GM19193 (cell line): ENCODE data around the gene SCN3A.

Source experiments
- POLR2A ChIP-seq: IDR thresholded peaks from 4 replicates; pipeline ENCODE4 v1.6.1; 2011; ENCODE audit not compliant: insufficient read depth, insufficient read length; ENCODE audit errors: extremely low read depth

Gene SCN3A

DNA sequence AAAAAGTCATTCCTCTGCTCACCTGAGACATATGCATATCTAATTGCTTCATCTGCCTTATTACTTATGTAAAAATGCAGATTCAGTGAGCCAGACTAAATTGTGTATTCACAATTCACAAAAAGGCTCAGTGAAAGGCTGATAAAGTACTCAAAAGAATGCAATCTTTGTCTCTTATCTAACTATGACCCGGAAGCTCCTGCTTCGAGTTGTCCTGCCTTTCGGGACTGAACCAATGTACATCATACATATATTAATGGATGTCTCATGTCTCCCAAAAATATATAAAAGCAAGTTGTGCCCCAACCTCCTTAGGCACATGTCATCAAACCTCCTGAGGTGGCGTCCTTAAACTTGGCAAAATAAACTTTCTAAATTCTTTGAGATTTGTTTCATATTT, 120.5 kb downstream of the SCN3A start:
- no peak for TF ChIP-seq POLR2A

DNA sequence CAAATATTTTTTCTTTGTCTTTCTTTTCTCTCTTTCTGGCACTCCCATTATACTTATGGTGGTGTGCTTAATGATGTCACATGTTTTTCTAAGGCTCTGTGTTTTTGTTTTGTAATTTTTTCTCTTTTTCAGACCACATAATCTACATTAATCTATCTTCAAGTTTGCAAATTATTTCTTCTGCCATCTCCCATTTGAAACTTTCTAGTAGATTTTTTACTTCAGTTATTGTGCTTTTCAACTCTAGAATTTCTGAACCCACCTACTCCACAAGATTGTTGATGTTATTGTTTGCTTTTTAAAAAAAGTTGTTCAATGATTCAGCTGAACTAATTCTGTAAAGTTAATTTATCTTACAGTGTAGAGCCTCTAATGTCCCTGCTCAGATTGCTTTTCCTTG, 121.4 kb downstream of the SCN3A start:
- TF ChIP-seq POLR2A, result no peak

DNA sequence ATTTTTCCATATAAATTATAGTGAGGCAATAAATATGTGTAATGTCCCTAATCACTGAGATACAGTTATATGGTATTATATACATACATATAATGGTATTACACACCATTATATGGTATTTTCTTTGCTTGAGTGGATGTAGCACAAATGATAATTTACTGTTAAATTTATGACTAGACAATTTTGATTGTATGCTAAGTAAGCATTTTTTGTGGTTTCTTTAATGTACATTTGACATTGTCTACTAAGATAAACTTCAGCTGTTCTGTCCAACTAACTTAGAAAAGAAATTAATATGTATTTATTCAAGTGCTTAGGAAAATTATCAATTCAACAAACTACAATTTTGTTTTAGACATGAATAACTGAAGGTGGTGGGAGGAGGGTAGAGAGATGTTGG, 122.6 kb downstream of the SCN3A start:
- TF ChIP-seq POLR2A, result no peak

DNA sequence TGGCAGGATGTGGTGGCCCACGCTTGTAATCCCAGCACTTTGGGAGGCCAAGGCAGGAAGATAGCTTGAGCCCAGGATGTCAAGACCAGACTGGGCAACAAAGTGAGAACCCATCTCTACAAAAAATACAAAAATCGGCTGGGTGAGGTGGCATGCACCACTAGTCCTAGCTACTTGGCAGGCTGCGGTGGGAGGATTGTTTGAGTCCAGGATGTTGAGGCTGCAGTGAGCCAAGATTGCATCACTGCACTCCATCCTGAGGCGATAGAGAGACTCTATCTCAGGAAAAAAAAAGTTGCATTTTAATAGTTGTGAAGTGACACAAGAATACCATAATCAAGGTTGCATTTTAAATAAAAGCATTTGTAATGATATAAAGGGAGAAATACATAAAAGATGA, 124.4 kb downstream of the SCN3A start:
- TF ChIP-seq POLR2A, result no peak

DNA sequence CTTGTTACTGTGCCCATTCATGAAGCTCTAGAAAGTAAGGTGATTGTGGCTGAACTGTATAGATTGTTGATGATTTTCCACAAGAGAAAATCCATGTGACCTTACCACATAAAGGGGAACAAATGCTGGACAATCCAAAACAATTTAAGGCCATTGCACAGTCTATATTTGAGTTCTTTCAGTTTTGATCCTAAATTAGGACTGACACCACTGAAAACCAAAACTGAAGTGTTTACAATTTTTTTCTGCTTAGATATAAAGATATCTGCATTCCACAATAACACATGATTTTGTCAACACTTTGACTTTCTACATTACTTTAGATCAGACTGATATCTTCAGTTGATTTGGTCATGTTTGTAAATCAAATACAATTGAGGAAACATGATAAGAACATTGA, 124.9 kb downstream of the SCN3A start:
- no peak for TF ChIP-seq POLR2A

DNA sequence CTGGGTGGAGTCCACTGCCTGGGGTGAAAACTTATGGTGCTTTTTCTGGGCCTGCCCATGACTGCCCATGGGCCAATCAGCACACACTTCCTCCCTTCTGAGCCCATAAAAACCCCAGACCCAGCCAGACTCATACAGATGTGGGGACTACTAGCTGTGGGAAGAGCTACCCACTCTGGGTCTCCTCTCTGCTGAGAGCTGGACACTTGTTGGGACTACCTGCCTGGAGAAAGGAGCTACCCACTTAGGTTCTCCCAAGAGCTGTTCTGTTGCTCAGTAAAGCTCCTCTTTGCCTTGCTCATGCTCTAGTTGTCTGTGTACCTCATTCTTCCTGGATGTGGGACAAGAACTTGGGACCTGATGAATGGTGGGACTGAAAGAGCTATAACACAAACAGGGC, 129.0 kb downstream of the SCN3A start:
- no peak for TF ChIP-seq POLR2A

DNA sequence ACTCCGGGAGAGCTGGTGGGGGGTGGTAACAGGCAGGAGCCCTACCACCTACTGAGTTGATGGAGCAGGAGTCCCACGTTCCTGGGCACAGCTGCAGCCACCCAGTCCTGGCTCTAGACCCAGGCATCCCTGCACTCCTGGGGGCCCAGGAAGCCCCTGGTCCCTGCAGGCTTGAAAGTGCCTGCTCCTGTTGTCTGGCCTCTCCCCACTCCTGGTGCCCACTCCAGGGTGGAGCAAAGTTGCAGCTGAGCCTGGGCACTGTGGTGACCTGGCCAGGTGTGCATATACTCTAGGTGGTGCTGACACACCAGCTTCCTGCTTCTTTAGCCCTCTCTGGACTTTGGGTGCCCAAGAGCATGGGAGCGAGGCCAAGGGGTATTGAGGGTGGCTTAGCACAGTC, 129.5 kb downstream of the SCN3A start:
- TF ChIP-seq POLR2A, result no peak

DNA sequence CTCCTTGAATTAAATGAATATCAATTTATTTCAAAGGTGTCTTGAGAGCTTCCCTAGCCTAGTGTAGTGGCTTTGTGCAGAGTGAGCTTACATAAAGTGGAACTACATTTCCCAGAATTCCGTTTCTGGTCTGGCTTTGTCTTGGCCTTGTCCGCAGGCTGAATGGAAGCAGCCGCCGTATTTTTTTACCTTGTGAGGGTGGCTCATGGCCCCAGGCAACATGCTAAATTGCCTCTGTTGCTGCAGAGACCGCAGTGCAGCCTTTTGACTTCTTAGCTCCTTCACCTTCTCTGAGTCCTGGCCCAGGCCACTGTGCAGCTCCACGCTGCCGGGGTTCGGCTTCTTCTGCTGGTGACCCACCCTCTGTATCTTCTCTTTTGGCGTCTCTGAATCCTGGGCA, 133.8 kb downstream of the SCN3A start:
- TF ChIP-seq POLR2A, result no peak

DNA sequence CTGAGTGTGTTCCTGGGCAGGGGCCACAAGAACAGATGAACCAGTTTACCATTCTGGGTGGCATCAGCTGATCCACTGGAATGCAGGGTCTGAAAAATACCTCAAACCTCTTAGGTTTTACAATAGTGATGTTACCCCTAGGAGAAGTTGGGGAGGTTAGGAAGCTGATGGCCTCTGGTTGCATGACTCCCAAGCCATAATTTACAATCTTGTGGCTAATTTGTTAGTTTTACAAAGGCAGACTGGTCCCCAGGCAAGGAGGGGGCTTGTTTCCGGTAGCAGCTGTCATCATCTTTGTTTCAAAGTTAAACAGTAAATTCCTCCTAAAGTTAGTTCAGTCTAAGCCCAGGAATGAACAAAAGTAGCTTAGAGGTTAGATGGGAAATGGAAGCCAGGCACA, 134.7 kb downstream of the SCN3A start:
- no peak for TF ChIP-seq POLR2A

DNA sequence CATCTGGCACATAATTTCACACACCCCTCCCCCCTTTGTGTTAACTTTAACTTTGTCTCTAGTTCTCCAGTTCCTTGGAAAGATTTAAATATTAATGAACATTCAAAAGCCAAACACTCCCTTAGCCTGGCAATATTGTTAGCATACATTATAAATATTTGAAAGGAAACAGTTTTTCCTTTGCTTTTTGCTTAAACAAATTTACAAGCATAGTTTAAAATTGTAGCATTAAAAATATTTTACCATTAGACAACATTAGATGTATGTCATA, 135.4 kb downstream of the SCN3A start:
- TF ChIP-seq POLR2A, result no peak

DNA sequence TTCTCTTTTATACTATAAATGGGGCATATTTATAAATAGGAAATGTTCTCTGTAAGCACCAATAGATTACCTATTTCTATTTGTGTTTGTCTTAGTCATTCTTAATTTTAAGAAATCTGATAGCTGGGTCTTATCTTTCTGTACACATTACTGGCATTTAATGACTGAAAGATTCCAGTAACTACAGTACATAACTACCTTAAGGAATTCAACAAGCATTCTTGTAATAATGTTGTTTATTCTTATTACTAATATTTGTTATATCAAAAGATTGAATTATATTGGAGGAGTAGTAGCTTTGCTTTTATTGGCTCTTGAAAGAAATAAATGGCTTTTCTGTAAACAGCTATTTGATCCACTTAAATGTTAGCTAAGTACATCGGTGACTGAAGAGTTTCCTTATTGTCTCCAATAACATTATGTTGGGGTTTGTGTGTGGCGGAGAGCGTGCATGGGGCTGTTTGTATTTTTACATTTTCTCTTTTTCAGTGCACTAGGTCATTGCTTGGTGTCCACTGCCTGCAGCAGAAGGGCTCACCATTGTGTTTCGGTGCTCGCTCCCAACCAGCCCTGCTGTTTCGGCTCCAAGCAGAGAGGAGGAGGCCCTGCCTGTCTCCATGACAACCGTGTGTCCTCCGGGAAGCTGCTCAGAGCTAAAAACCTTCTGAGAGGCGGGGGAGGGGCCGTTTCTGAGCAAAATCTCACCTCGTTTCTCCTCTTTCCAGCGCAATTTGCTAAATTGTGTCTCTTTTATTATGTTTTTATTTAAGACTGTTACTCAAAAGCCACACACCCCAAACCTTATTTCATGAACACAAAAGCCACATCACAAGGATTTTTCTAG, 136.0 kb downstream of the SCN3A start:
- TF ChIP-seq POLR2A, result no peak

DNA sequence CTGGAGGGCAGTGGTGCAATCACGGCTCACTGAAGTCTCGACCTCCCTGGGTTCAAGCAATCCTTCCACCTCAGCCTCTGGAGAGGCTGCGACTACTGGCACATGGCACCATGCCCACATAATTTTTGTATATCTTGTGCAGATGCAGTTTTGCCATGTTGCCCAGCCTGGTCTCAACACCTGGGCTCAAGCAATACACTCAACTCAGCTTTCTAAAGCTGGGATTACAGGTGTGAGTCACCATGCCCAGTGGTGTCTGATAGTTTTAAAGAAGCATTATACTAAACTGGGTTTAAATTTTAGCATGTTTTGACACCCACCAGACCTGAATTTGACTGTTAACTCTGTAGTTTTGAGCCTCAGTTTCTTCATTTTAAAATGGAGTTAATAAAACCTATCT, 139.1 kb downstream of the SCN3A start:
- no peak for TF ChIP-seq POLR2A

DNA sequence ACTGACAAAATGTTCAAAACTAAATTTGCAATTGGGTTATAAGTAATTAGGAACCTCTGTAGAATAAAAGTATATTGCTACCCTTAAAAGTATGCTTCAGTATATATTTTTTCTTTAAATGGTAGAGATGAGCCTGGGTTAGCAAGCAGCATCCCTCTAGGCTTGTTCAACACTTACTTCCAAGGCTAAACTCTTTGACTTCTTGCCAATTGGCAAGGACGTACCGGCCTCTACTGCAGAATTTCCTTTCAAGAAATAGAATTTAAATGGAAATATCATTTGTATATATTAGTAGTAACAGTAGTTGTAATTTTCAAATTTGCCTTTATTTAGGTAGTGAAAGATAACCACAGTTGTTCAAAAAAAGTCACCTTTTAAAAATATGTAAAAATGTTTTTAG, 143.4 kb downstream of the SCN3A start:
- TF ChIP-seq POLR2A, result no peak

DNA sequence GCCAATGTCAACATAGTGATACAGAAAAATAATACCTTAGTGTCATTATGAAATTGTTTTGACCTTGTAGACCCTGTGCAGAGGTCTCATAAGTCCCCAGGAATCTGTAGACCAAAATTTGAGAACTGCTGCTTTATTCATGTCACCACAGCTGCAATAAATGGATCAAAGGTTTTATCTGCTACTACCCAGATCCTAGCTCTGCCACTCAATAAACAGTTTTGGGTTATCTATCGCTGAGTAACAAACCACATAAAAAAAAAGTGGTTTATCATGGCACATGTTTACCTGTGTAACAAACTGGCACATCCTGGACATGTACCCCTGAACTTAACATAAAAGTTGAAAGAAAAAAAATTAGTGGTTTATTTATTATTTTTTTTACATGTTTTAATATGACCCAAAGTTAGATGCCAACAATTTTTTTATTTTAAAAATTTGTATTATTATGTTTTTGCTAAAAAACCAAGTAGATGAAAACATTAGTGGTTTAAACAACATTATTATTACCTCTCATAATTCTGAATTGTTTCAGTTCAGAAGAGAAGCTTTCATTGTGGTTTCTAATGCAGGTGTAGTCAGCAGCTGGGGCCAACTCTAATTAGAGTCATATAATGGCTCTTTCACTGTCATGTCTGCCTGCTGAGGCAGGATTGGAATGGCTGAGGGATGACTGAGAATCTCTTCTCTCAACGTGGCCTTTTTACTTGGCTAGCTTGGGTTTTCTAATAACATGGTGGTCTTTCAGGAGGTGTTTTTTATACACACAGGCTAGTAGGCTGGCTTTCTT, 145.2 kb downstream of the SCN3A start:
- no peak for TF ChIP-seq POLR2A

DNA sequence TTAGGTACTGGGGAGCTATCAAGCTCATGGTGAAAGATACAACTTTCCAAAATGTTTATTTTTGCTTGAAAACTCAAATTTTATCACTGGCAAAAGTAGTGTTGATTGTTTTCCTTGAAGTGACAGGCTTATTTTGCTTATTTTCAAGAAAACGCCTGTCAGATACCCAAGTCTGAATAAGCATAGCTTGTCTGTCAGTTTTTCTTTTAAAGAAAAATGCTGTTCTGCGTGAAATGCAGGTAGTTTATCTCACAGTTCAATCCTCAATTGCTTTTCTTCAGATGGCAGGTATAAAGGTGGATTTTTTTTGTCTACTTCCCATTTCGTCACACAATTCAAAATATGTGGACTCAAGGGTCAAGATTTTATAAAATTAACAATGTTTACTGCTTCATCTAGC, 145.9 kb downstream of the SCN3A start:
- no peak for TF ChIP-seq POLR2A

DNA sequence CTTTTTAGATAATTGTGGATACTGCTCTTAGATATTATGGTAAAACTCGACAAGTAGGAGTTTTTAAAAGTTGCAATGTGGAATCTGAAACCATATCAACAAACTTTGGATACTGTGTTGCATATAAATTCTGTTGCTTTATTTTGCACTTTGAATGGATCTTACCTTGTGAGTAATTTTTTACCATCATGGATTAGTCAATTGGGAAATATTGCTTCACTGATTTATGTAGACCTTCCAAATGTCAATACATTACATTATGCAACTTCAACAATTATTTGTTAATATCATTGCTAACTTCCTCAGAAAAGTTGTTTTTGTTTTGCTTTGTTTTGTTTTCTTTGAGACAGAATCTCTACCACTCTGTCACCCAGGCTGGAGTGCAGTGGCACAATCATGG, 146.5 kb downstream of the SCN3A start:
- TF ChIP-seq POLR2A, result no peak
